ENCODE results near the gene SUN1.

The SUN1 gene

GRCh38 chr7:832167-832967 is at the start of gene SUN1:
Gene SUN1 (plus strand): TSS chr7:832476. CDS start chr7:832525, 49 bp downstream.
- DNase-seq (ENCODE audit: low read depth), result peak; percentile 90
- peak; percentile 23 for TF ChIP-seq CTCF (conservative IDR thresholded peaks at IDR 0.05; ENCODE audit: low read depth, low read length)
- H3K4me3 ChIP-seq (ENCODE audit: low read depth, low read length), result peak within 1 kb of the TSS; percentile 26

- no peak for DNase-seq (ENCODE audit: low read depth)
- no peak overlapping the region for H3K4me3 ChIP-seq (ENCODE audit: low read depth, low read length)
- no peak for TF ChIP-seq CTCF (conservative IDR thresholded peaks at IDR 0.05; ENCODE audit: low read depth, low read length)
Measured at GRCh38 chr7:782718-783449, 49.4 kb upstream of the SUN1 start.

GRCh38 chr7:783556-784490 is 48.5 kb upstream of the SUN1 start:
- H3K4me3 ChIP-seq (ENCODE audit: low read depth, low read length), result no peak overlapping the region
- no peak for DNase-seq (ENCODE audit: low read depth)
- TF ChIP-seq CTCF (conservative IDR thresholded peaks at IDR 0.05; ENCODE audit: low read depth, low read length), result no peak

GRCh38 chr7:784971-785370 is 47.3 kb upstream of the SUN1 start:
- H3K4me3 ChIP-seq (ENCODE audit: low read depth, low read length), result no peak overlapping the region
- DNase-seq (ENCODE audit: low read depth), result no peak
- no peak for TF ChIP-seq CTCF (conservative IDR thresholded peaks at IDR 0.05; ENCODE audit: low read depth, low read length)

- DNase-seq (ENCODE audit: low read depth), result no peak
- H3K4me3 ChIP-seq (ENCODE audit: low read depth, low read length), result no peak overlapping the region
- no peak for TF ChIP-seq CTCF (conservative IDR thresholded peaks at IDR 0.05; ENCODE audit: low read depth, low read length)
Measured at GRCh38 chr7:785416-785815, 46.9 kb upstream of the SUN1 start.

- peak; percentile 71 for DNase-seq (ENCODE audit: low read depth)
- H3K4me3 ChIP-seq (ENCODE audit: low read depth, low read length), result no peak overlapping the region
- TF ChIP-seq CTCF (conservative IDR thresholded peaks at IDR 0.05; ENCODE audit: low read depth, low read length), result peak; percentile 93
Measured at GRCh38 chr7:786472-787255, 45.6 kb upstream of the SUN1 start.

Measured in choroid plexus epithelial cell (primary cell).